ENCODE data around the gene FOSL2. TPM values are rescaled to one million over a fixed set of nuclear protein-coding genes. Genes with fewer than 3 reads are reported as not detected.

FOSL2 gene
- total RNA-seq, 4 donors from 2014 or later = 298 to 370 (median 337) TPM

- TF ChIP-seq POLR2A (IDR thresholded peaks at IDR 0.05) = no peak
- TF ChIP-seq, protein P1, sequence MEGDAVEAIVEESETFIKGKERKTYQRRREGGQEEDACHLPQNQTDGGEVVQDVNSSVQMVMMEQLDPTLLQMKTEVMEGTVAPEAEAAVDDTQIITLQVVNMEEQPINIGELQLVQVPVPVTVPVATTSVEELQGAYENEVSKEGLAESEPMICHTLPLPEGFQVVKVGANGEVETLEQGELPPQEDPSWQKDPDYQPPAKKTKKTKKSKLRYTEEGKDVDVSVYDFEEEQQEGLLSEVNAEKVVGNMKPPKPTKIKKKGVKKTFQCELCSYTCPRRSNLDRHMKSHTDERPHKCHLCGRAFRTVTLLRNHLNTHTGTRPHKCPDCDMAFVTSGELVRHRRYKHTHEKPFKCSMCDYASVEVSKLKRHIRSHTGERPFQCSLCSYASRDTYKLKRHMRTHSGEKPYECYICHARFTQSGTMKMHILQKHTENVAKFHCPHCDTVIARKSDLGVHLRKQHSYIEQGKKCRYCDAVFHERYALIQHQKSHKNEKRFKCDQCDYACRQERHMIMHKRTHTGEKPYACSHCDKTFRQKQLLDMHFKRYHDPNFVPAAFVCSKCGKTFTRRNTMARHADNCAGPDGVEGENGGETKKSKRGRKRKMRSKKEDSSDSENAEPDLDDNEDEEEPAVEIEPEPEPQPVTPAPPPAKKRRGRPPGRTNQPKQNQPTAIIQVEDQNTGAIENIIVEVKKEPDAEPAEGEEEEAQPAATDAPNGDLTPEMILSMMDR (IDR thresholded peaks at IDR 0.05) = no peak
- no peak for TF ChIP-seq POLR2AphosphoS5 (IDR thresholded peaks at IDR 0.05)
- no peak for TF ChIP-seq EP300 (IDR thresholded peaks at IDR 0.05)
- peaks cover 61% of the 10 kb centered on the region for H3K36me3 ChIP-seq
- DNase-seq (ENCODE audit: low spot score in 2 of 2) = no peak
- H3K9me3 ChIP-seq = no peaks in the 10 kb centered on the region
- no peak overlapping the region for H3K4me3 ChIP-seq
- no peak overlapping the region for H3K27ac ChIP-seq
- 91% methylated on average over 3 of the region's 3 CpGs for WGBS
- H3K27me3 ChIP-seq = no peaks in the 10 kb centered on the region
- H3K4me1 ChIP-seq = peaks cover 32% of the 10 kb centered on the region
Observed at GRCh38 chr2:28415715-28416114, 23.1 kb downstream of the FOSL2 start.

DNA sequence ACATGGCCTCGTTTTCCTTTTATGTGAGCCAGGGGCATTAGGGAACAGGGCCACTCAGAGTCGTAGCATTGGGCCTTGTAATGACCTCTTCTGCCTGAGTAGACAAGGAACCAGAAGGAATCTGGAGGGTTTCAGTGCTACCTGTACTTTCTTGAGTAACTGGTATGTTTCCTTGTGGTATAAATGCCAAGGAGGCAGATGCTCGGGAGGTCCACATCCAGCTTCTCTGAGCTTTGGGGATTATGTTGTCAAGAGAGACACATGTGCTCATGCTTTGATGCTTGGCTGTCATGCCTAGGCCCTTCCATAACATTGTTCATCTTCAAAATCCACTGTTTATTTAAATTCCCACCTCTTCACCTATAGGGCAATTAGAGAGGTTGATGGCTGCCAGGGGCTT lies 26.3 kb downstream of the FOSL2 start:
- Histone ChIP-seq H3K27ac (no peak overlapping the region), H3K4me1 (peaks cover 14% of the 10 kb centered on the region), H3K4me3 (no peak overlapping the region), H3K9me3 (no peaks in the 10 kb centered on the region), H3K27me3 (no peaks in the 10 kb centered on the region), H3K36me3 (peaks cover 28% of the 10 kb centered on the region)
- DNase-seq (ENCODE audit: low spot score in 2 of 2) = peak in 1 of 2 donors; percentile 40
- WGBS = 91% methylated on average over 3 of the region's 3 CpGs
- no peak for TF ChIP-seq EP300 (IDR thresholded peaks at IDR 0.05)
- TF ChIP-seq, protein P1 (IDR thresholded peaks at IDR 0.05) = no peak
- no peak for TF ChIP-seq POLR2A (IDR thresholded peaks at IDR 0.05)
- peak in 1 of 3 donors; percentile 23 for TF ChIP-seq POLR2AphosphoS5 (IDR thresholded peaks at IDR 0.05)

DNA sequence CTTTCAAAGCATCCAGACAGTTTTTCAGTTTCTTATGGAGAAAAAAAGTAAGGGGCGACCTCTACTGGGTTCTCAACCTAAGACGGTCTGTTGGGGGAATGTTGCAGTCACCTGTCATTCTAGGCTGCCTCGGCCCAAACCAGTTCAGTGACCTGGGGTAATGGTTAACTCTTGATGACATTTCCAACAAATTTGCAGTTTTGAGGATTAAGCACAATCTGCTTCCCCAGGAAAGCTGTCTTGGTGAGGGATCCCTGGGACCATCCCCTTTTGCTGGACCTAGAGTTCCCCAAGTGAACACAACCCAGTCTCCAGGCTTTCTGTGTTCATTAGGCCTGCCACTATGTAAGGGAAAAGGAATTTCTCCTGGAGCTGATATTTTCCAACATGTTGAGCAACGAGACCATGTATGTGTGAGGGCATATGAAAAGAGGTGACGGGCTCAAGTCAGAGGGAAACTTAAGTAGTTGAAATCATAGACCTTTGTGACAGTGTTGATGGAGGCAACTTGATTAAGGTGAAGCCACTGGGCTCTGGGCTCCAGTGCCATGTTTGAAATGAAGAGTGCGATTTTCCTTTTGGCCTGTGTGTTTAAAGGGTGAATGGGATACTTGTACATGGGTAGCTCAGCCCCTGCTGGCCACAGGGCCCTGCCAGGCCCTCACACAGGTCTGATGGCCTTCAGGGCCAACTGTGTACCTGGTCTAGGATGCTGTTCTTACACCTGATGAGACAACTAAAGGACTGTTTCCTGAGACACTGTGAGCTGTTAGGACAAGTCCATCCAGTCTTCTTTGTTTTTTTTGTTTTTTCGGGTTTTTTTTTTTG lies 27.0 kb downstream of the FOSL2 start:
- DNase-seq (ENCODE audit: low spot score in 2 of 2) = peak in 1 of 2 donors; percentile 21
- Histone ChIP-seq H3K36me3 (peaks cover 22% of the 10 kb centered on the region), H3K4me3 (no peak overlapping the region), H3K27ac (no peak overlapping the region), H3K4me1 (peaks cover 8% of the 10 kb centered on the region), H3K27me3 (no peaks in the 10 kb centered on the region), H3K9me3 (no peaks in the 10 kb centered on the region)
- TF ChIP-seq, protein P1 (IDR thresholded peaks at IDR 0.05) = no peak
- TF ChIP-seq EP300 (IDR thresholded peaks at IDR 0.05) = no peak
- TF ChIP-seq POLR2AphosphoS5 (IDR thresholded peaks at IDR 0.05) = no peak
- WGBS = 78% methylated on average over 7 of the region's 7 CpGs

- H3K36me3 ChIP-seq = peaks cover 11% of the 10 kb centered on the region
Observed at GRCh38 chr2:28420722-28421121, 28.1 kb downstream of the FOSL2 start.

GRCh38 chr2:28422908-28423741 lies 30.5 kb downstream of the FOSL2 start:
- H3K27ac ChIP-seq = no peak overlapping the region
- whole genome bisulfite sequencing = 73% methylated on average over 17 of the region's 17 CpGs
- H3K4me3 ChIP-seq = no peak overlapping the region
- H3K27me3 ChIP-seq = no peaks in the 10 kb centered on the region
- H3K4me1 ChIP-seq = peaks cover 7% of the 10 kb centered on the region
- peaks cover 2% of the 10 kb centered on the region for H3K36me3 ChIP-seq
- no peak for DNase-seq (ENCODE audit: low spot score in 2 of 2)
- H3K9me3 ChIP-seq = no peaks in the 10 kb centered on the region
- TF ChIP-seq, protein P1 (IDR thresholded peaks at IDR 0.05) = no peak
- no peak for TF ChIP-seq POLR2A (IDR thresholded peaks at IDR 0.05)
- no peak for TF ChIP-seq EP300 (IDR thresholded peaks at IDR 0.05)
- no peak for TF ChIP-seq POLR2AphosphoS5 (IDR thresholded peaks at IDR 0.05)

More at GRCh38 chr2:28420722-28421121, 28.1 kb downstream of the FOSL2 start:
- Histone ChIP-seq H3K4me3 (no peak overlapping the region), H3K27me3 (no peaks in the 10 kb centered on the region), H3K4me1 (peaks cover 7% of the 10 kb centered on the region), H3K9me3 (no peaks in the 10 kb centered on the region), H3K27ac (no peak overlapping the region)
- no peak for TF ChIP-seq POLR2A (IDR thresholded peaks at IDR 0.05)
- DNase-seq (ENCODE audit: low spot score in 2 of 2) = peak in 1 of 2 donors; percentile 40
- 63% methylated on average over 4 of the region's 4 CpGs for WGBS
